Measurements from ENCODE around the gene CYP1B1. TPM values are rescaled to one million over a fixed set of nuclear protein-coding genes. Genes with fewer than 3 reads are reported as not detected.
"Not testable (repeated sequence)": the region's sequence is repeated elsewhere in the genome, so short reads cannot be mapped to it uniquely, and the experiment has no call there.

CYP1B1 gene
- total RNA-seq, 2 experiments from 2014 or later = 3.3 to 4.3 TPM

GRCh38 chr2:38021589-38021988 is 54.4 kb downstream of the CYP1B1 start:
- Mint-ChIP-seq H3K36me3 (no peaks in the 10 kb centered on the region), H3K4me1 (ENCODE audit: low read depth) (no peaks in the 10 kb centered on the region), H3K9me3 (no peaks in the 10 kb centered on the region), H3K27me3 (peaks cover 2% of the 10 kb centered on the region), H3K4me3 (no peak overlapping the region), H3K27ac (no peak overlapping the region)
- DNase-seq = no peak
- intact Hi-C loops (cut with micrococcal nuclease) = no loop called here
- CTCF ChIA-PET = no interaction called here
- POLR2A ChIA-PET = no interaction called here

- DNase-seq; intact Hi-C loops (cut with micrococcal nuclease); H3K4me1 Mint-ChIP-seq (ENCODE audit: low read depth); H3K27ac Mint-ChIP-seq; POLR2A ChIA-PET; H3K27me3 Mint-ChIP-seq; H3K9me3 Mint-ChIP-seq; H3K36me3 Mint-ChIP-seq; H3K4me3 Mint-ChIP-seq: not testable (repeated sequence)
- CTCF ChIA-PET = interaction anchor here (0.6 to 1.7 kb wide), 2 partner anchors 8 to 516 kb away, joined by 3 to 4 read pairs; no protein-coding TSS in a partner anchor
Measured at GRCh38 chr2:38020359-38021069, 55.4 kb downstream of the CYP1B1 start.

DNA sequence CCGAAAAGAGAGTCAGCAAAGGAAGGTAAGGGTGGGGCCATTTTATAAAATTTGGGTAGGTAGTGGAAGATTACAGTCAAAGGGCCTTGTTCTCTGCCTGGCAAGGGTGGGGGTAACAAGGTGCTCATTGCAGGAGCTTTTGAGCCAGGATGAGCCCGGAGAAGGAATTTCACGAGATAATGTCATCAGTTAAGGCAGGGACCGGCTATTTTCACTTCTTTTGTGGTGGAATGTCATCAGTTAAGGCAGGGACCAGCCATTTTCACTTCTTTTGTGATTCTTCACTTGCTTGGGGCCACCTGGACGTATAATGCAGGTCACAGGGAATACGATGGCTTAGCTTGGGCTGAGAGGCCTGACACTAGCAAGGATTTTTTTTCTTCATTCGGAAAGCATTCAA is 58.1 kb downstream of the CYP1B1 start:
- intact Hi-C loops (cut with micrococcal nuclease) = no loop called here
- Mint-ChIP-seq H3K9me3 (no peaks in the 10 kb centered on the region), H3K4me1 (ENCODE audit: low read depth) (no peaks in the 10 kb centered on the region), H3K27ac (no peak overlapping the region), H3K27me3 (no peaks in the 10 kb centered on the region), H3K4me3 (no peak overlapping the region), H3K36me3 (no peaks in the 10 kb centered on the region)
- CTCF ChIA-PET = no interaction called here
- no peak for DNase-seq
- POLR2A ChIA-PET = no interaction called here

Other genes starting within 250 kb of the CYP1B1 start
- gene RMDN2, start 150.9 kb downstream of the CYP1B1 start, total RNA-seq = 1 to 10 TPM; 1.8 to 2.1 TPM

All from activated CD4-positive, alpha-beta memory T cell treated with anti-CD3 and anti-CD28 coated beads for 36 hours (primary cell).